Transverse colon (tissue), 4 donors: ENCODE measurements around the gene B4GALNT1. TPM values are rescaled to one million over a fixed set of nuclear protein-coding genes. Genes with fewer than 3 reads are reported as not detected.

Experiments
- DNase-seq: peaks from one replicate; pipeline ENCODE4 v3.0.0-alpha.2; 2019
- H3K27ac ChIP-seq, 4 donors: fragments of 200-600 bp; sonication (generic); 2 replicates each; pipeline ENCODE4 v1.5.1; 2016 to 2018; ENCODE audit warnings: inconsistent platforms in 4 of 4
- H3K27me3 ChIP-seq: fragments of 200-600 bp; sonication (generic); 2 replicates; pipeline ENCODE4 v1.5.1; 2017; ENCODE audit warnings: inconsistent platforms
- H3K36me3 ChIP-seq, 4 donors: fragments of 200-600 bp; sonication (generic); 2 replicates each; pipeline ENCODE4 v1.5.1; 2017 to 2019; ENCODE audit warnings: inconsistent platforms in 4 of 4
- H3K4me1 ChIP-seq, 4 donors: fragments of 200-600 bp; sonication (generic); 2 replicates each; pipeline ENCODE4 v1.5.1; 2017 to 2020; ENCODE audit warnings: inconsistent platforms in 4 of 4
- H3K4me3 ChIP-seq, 4 donors: fragments of 200-600 bp; sonication (generic); 1 replicate in 1 of 4; 2 replicates in 3 of 4; pipeline versions ENCODE4 v1.5.1 to v1.6.1; 2017 to 2019; ENCODE audit warnings: inconsistent platforms in 4 of 4
- H3K9me3 ChIP-seq, 2 donors: fragments of 200-600 bp; sonication (generic); 2 replicates each; pipeline ENCODE4 v1.5.1; 2017 to 2019; ENCODE audit warnings: inconsistent platforms in 2 of 2
- EP300 ChIP-seq: sonication (generic); formaldehyde crosslinking; IDR thresholded peaks from one replicate; pipeline ENCODE4 v1.6.1; 2017; ENCODE audit warnings: antibody characterized with exemption, low read depth
- POLR2A ChIP-seq: fragments of 450-650 bp; IDR thresholded peaks from one replicate; pipeline ENCODE4 v1.6.1; 2016; ENCODE audit warnings: antibody characterized with exemption, mild to moderate bottlenecking, moderate library complexity
- POLR2AphosphoS5 ChIP-seq, 3 donors: sonication (generic); formaldehyde crosslinking; IDR thresholded peaks; one replicate each; pipeline ENCODE4 v1.6.1; 2016; ENCODE audit warnings: antibody characterized with exemption in 3 of 3
- WGBS, 2 donors: methylation state at CpG; one replicate each; pipeline ENCODE4 v1.1.5; 2018; ENCODE audit warnings: low coverage in 1 of 2; 5-methylcytosine and 5-hydroxymethylcytosine counted together
- in situ Hi-C, 4 donors: fragments of 200-750 bp; cut with MboI; loops; one replicate each; pipeline versions ENCODE4 v1.15.0 to v1.15.1; 2017; ENCODE audit warnings: low sequenced_read_pairs in 3 of 4, low pct_ligation_motif_present in 1 of 4, low pct_unique_long_range_greater_than_20kb in 1 of 4
- intact Hi-C: fragments of 100-400 bp; cut with DNase I; formaldehyde crosslinking; loops from one replicate; pipeline ENCODE4 v1.15.1; 2023; ENCODE audit warnings: low total_unique reads
- total RNA-seq, 4 donors: library from RNA; depleted of rRNA; stranded (reverse); fragments of >200 nt; gene quantifications; one replicate each; pipeline ENCODE4 v1.1.0, GENCODE V29; 2016

B4GALNT1 gene
- total RNA-seq, 4 donors from 2014 or later = 0.68 to 6.4 (median 2.1) TPM; not detected in 1

GRCh38 chr12:57576613-57577160 lies 56.3 kb downstream of the B4GALNT1 start:
- no peak for DNase-seq
- no peaks in the 10 kb centered on the region for H3K9me3 ChIP-seq
- no peak for TF ChIP-seq EP300
- no peak for TF ChIP-seq POLR2AphosphoS5 (IDR thresholded peaks at IDR 0.05)
- TF ChIP-seq POLR2A = no peak
- 77 to 78% methylated on average over 4 to 9 of the region's 9 CpGs for WGBS, 2 donors
- H3K27me3 ChIP-seq = no peaks in the 10 kb centered on the region
- intact Hi-C loops (no loop called here), in situ Hi-C loops (loop anchor here in 1 of 4 donors (10.0 kb wide), 1 partner anchor 48 kb away; no protein-coding TSS in a partner anchor)
- H3K4me1 ChIP-seq = no peaks in the 10 kb centered on the region
- no peak overlapping the region for H3K27ac ChIP-seq
- no peaks in the 10 kb centered on the region for H3K36me3 ChIP-seq
- no peak overlapping the region for H3K4me3 ChIP-seq

Other genes starting within 250 kb of the B4GALNT1 start
- 10 to 100 TPM; 26.3 to 56.9 (median 33.3) TPM for gene R3HDM2, start 202.2 kb downstream of the B4GALNT1 start, total RNA-seq
- gene INHBC, start 198.4 kb downstream of the B4GALNT1 start, total RNA-seq = not detected
- gene INHBE, start 177.9 kb downstream of the B4GALNT1 start, total RNA-seq = not detected
- 1 to 10 TPM in 1 of 4 donors, under 1 TPM in 2, not detected in 1; 0.41 to 1.2 (median 0.79) TPM for gene GLI1, start 173.4 kb downstream of the B4GALNT1 start, total RNA-seq
- 10 to 100 TPM in 3 of 4 donors, not detected in 1; 11.7 to 87.2 (median 27.3) TPM for gene ARHGAP9, start 153.3 kb downstream of the B4GALNT1 start, total RNA-seq
- gene MARS1, start 145.1 kb downstream of the B4GALNT1 start, total RNA-seq = 100 to 1,000 TPM in 2 of 4 donors, 10 to 100 TPM in 2; 39.0 to 184 (median 103) TPM
- gene DDIT3, start 112.7 kb downstream of the B4GALNT1 start, total RNA-seq = 100 to 1,000 TPM in 2 of 4 donors, 10 to 100 TPM in 2; 27.6 to 338 (median 67.6) TPM
- gene MBD6, start 110.4 kb downstream of the B4GALNT1 start, total RNA-seq = 100 to 1,000 TPM in 1 of 4 donors, 10 to 100 TPM in 3; 36.6 to 155 (median 51.0) TPM
- gene DCTN2, start 86.0 kb downstream of the B4GALNT1 start, total RNA-seq = 100 to 1,000 TPM; 154 to 344 (median 175) TPM
- 1 to 10 TPM; 1.3 to 6.2 (median 1.6) TPM for gene KIF5A, start 83.2 kb downstream of the B4GALNT1 start, total RNA-seq
- gene PIP4K2C, start 42.0 kb downstream of the B4GALNT1 start, total RNA-seq = 100 to 1,000 TPM in 1 of 4 donors, 10 to 100 TPM in 3; 38.4 to 308 (median 45.8) TPM
- 10 to 100 TPM in 1 of 4 donors, 1 to 10 TPM in 3; 8.0 to 10.9 (median 9.6) TPM for gene DTX3, start 28.4 kb downstream of the B4GALNT1 start, total RNA-seq
- gene ARHGEF25, start 21.8 kb downstream of the B4GALNT1 start, total RNA-seq = 10 to 100 TPM in 3 of 4 donors, 1 to 10 TPM in 1; 6.6 to 35.9 (median 15.3) TPM
- gene OS9, start 60.9 kb upstream of the B4GALNT1 start, total RNA-seq = 100 to 1,000 TPM; 187 to 362 (median 249) TPM
- 100 to 1,000 TPM in 1 of 4 donors, 1 to 10 TPM in 3; 1.2 to 125 (median 5.6) TPM for gene AGAP2, start 105.5 kb upstream of the B4GALNT1 start, total RNA-seq
- 10 to 100 TPM; 20.6 to 73.3 (median 42.8) TPM for gene TSPAN31, start 111.8 kb upstream of the B4GALNT1 start, total RNA-seq
- gene CDK4, start 119.1 kb upstream of the B4GALNT1 start, total RNA-seq = 100 to 1,000 TPM in 1 of 4 donors, 10 to 100 TPM in 3; 20.9 to 194 (median 47.8) TPM
- gene MARCHF9, start 121.9 kb upstream of the B4GALNT1 start, total RNA-seq = 10 to 100 TPM in 2 of 4 donors, 1 to 10 TPM in 2; 1.5 to 24.1 (median 9.5) TPM
- 1 to 10 TPM in 2 of 4 donors, under 1 TPM in 1, not detected in 1; 0.40 to 2.5 (median 2.3) TPM for gene CYP27B1, start 133.9 kb upstream of the B4GALNT1 start, total RNA-seq
- gene METTL1, start 138.9 kb upstream of the B4GALNT1 start, total RNA-seq = 1 to 10 TPM; 4.1 to 7.1 (median 4.5) TPM
- gene EEF1AKMT3, start 139.4 kb upstream of the B4GALNT1 start, total RNA-seq = 1 to 10 TPM; 1.9 to 6.7 (median 4.3) TPM
- 10 to 100 TPM in 3 of 4 donors, 1 to 10 TPM in 1; 1.4 to 23.2 (median 18.9) TPM for gene TSFM, start 149.6 kb upstream of the B4GALNT1 start, total RNA-seq
- 10 to 100 TPM in 2 of 4 donors, 1 to 10 TPM in 2; 3.0 to 21.1 (median 9.1) TPM for gene AVIL, start 185.5 kb upstream of the B4GALNT1 start, total RNA-seq
- gene CTDSP2, start 213.5 kb upstream of the B4GALNT1 start, total RNA-seq = 100 to 1,000 TPM; 174 to 268 (median 231) TPM